MM.1S (cell line): ENCODE data around the gene CALU.

Experiments used
- CTCF ChIP-seq: fragments of 300-600 bp; sonication (generic); IDR thresholded peaks from 2 replicates; pipeline ENCODE4 v1.5.1; 2016; ENCODE audit warnings: antibody characterized with exemption, low read length, mixed read lengths
- EZH2 ChIP-seq: fragments of 300-600 bp; sonication (generic); optimal IDR thresholded peaks from 2 replicates; pipeline ENCODE3; 2017; ENCODE audit warnings: low read depth, mild to moderate bottlenecking, antibody characterized with exemption, low read length, mixed read lengths

GRCh38 chr7:128791972-128792327 lies 52.8 kb downstream of the CALU start:
- TF ChIP-seq CTCF (no peak), EZH2 (no peak)
